Activated CD8-positive, alpha-beta memory T cell treated with anti-CD3 and anti-CD28 coated beads for 36 hours (primary cell): ENCODE results near the gene CDH4. TPM values are rescaled to one million over a fixed set of nuclear protein-coding genes. Genes with fewer than 3 reads are reported as not detected.

Experiments
- CTCF ChIA-PET: fragments of 350-600 bp; sonication (Branson Sonifier 250); formaldehyde crosslinking; loops from one replicate; lab custom pipeline; 2021; ENCODE audit warnings: antibody characterized with exemption; lab: Charles Lee
- POLR2A ChIA-PET: fragments of 350-600 bp; sonication (Branson Sonifier 250); formaldehyde crosslinking; loops from one replicate; lab custom pipeline; 2021; ENCODE audit warnings: antibody characterized with exemption; lab: Charles Lee
- total RNA-seq, 2 experiments: library from RNA; stranded (reverse); gene quantifications; one replicate each; pipeline ENCODE4 v1.2.3, GENCODE V29; 2021

CDH4 gene
- total RNA-seq, 2 experiments from 2014 or later: not detected

GRCh38 chr20:61673152-61673847 lies 421.2 kb downstream of the CDH4 start:
- POLR2A ChIA-PET: no interaction called here

GRCh38 chr20:61674121-61674520 lies 422.1 kb downstream of the CDH4 start:
- ChIA-PET POLR2A (no interaction called here), CTCF (no interaction called here)

More at GRCh38 chr20:61673152-61673847, 421.2 kb downstream of the CDH4 start:
- CTCF ChIA-PET: no interaction called here

DNA sequence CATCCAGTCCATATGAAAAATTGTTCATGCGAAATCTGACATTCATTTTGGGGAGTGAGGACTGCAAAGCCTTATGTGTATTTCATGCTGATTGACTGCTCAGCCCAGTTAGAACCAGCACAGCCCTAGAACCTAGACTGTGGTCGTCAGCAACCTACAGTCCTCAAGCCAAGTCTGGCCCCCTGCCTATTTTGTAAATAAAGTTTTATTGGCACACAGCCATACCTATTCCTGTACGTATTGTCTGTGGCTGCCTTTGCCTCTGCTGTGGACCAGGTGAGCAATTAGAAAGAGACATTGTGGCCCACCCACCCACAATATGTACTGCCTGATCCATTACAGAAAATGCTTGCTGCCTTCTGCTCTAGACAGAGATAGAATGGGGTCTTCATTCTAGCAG lies 422.6 kb downstream of the CDH4 start:
- POLR2A ChIA-PET: no interaction called here

DNA sequence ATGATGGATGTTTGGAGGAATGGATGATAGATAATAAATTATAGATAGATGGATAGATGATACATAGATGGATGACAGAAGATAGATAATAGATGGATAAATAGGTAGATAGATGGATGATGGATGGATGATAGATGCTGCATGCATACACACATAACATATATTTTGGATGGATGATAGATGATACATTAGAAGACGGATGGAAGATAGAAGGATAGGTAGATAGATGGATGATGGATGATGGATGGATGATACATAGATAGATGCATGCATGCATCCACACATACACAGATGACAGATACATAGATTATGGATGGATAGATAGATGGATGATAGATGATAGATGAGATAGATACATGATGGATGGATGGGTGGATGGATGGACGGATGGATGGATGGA lies 425.9 kb downstream of the CDH4 start:
- POLR2A ChIA-PET: no interaction called here
- CTCF ChIA-PET: no interaction called here

More for the DNA sequence above, 422.6 kb downstream of the CDH4 start:
- CTCF ChIA-PET: no interaction called here

DNA sequence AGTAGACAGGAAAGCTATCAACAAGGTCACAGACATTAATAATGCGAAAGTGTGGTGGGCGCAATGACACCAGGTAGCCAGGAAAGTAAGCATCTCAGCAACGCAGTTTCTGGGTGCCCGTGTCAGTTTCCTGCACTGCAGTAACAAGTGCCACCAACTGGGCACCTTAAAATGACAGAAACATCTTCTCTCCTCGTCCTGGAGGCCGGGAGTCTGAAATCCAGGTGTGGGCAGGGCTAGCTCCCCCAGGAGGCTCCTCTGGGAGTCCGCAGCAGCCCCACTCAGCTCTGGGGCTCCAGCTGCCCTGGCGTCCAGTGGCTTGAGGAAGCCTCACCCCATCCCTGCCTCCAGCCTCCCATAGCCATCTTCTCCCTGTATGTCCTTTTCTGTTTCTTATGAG lies 426.4 kb downstream of the CDH4 start:
- ChIA-PET CTCF (no interaction called here), POLR2A (no interaction called here)

GRCh38 chr20:61679473-61679872 lies 427.4 kb downstream of the CDH4 start:
- CTCF ChIA-PET: no interaction called here

GRCh38 chr20:61680096-61680495 lies 428.0 kb downstream of the CDH4 start:
- ChIA-PET CTCF (no interaction called here), POLR2A (no interaction called here)

More at GRCh38 chr20:61679473-61679872, 427.4 kb downstream of the CDH4 start:
- POLR2A ChIA-PET: no interaction called here

DNA sequence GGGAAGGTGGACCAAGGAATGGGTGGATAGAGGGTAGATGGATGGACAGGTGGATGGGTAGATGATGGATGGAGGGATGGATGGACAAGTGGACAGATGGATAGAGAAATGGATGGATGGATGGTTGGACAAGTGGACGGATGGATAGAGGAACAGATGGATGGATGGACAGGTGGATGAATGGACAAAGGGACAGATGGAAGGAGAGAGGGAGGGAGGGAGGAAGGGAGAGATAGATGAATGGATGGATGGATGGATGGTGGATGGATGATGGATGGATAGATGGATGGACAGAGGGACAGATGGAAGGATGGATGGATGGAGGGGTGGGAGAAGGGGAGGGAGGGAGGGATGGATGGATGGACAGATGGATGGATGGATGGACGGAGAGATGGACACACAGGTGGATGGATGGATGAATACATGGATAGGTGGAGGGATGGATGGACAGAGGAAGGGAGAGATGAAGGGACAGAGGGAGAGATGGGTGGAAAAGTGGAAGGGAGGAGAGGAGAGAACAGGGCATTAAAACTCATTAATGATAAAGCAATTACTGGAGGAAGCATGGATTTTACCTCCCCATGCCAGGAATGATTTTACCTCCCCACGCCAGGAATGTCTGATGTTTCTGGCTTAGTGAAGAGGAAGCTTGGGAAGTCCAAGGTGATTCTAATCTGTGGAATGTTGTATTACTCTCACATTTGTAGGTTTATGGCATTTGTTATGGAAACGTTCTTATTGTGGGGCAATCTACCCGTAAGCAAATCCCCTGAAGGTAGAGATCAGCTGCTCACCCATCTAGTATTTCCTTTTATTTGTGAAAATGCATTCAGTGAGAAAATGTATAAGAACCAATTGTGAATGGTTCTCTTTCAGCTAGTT lies 430.3 kb downstream of the CDH4 start:
- ChIA-PET CTCF (no interaction called here), POLR2A (no interaction called here)

GRCh38 chr20:61682996-61683681 lies 431.1 kb downstream of the CDH4 start:
- CTCF ChIA-PET: no interaction called here
- POLR2A ChIA-PET: no interaction called here

GRCh38 chr20:61683721-61684120 lies 431.7 kb downstream of the CDH4 start:
- CTCF ChIA-PET: no interaction called here
- POLR2A ChIA-PET: no interaction called here

DNA sequence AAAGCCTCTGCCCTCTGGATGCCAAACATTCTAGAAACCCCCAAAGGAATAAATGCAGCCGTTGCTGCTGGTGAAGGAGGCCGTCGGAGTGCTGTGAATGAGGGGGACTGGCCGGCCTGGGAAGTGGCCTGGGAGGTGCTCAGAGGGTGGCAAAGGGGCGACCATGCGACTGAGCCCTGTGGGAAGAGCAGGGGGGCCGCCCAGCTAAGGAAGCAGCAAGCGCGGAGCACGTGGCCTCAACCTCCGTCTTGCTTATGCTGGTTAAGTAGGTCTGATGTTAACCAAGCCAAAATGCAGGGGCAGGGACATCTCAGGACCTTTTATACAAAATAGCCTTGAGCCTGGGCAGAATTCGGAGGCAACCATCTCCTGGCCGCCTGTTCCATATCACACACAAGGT lies 432.1 kb downstream of the CDH4 start:
- CTCF ChIA-PET: no interaction called here
- POLR2A ChIA-PET: no interaction called here

DNA sequence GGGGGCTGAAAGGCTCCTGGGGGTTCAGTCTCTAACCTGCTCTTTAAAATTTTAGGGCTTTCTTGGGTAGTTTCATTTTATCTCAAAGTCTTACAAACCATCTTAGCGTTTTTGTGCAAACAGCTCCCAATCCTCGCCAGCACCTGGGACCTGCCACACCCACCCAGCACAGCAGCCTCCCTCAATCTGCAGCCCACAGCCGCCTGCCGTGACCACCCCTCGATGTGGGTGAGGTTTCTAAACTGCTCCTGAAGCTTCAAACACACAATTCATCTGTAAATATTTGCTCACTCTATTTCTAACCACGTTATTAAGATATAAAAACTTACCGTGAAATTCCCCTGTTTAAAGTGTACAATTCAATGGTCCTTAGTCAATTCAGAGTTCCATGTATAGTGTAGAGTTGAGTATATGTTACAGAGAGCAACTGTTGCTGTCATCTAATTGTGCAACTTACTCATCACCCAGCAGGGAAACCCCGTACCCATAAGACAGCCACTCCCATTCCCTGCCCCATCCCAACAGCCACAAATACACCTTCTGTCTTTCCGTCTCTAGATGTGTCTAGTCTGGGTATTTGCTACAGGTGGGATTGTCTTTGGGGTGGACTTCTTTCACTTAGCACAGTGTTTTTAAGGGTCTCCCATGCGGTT lies 432.6 kb downstream of the CDH4 start:
- POLR2A ChIA-PET: no interaction called here
- CTCF ChIA-PET: no interaction called here

GRCh38 chr20:61685462-61685861 lies 433.4 kb downstream of the CDH4 start:
- ChIA-PET CTCF (no interaction called here), POLR2A (no interaction called here)

- POLR2A ChIA-PET: no interaction called here
- CTCF ChIA-PET: no interaction called here
Measured at GRCh38 chr20:61686051-61686936, 434.2 kb downstream of the CDH4 start.

- ChIA-PET POLR2A (no interaction called here), CTCF (no interaction called here)
Measured at GRCh38 chr20:61688411-61688810, 436.4 kb downstream of the CDH4 start.

- CTCF ChIA-PET: no interaction called here
- POLR2A ChIA-PET: no interaction called here
Measured at GRCh38 chr20:61690150-61690549, 438.1 kb downstream of the CDH4 start.

GRCh38 chr20:61690993-61691838 lies 439.2 kb downstream of the CDH4 start:
- ChIA-PET POLR2A (no interaction called here), CTCF (no interaction called here)

GRCh38 chr20:61691978-61692377 lies 439.9 kb downstream of the CDH4 start:
- ChIA-PET POLR2A (no interaction called here), CTCF (no interaction called here)
